GM11168 (cell line): ENCODE results near the gene CALM1.

Source experiments
- in situ Hi-C: fragments of 300-500 bp; cut with MboI; formaldehyde crosslinking; loops from one replicate; pipeline ENCODE4 v1.12.0; 2022; ENCODE audit warnings: low sequenced_read_pairs; ENCODE audit not compliant: unreplicated experiment

Gene CALM1

DNA sequence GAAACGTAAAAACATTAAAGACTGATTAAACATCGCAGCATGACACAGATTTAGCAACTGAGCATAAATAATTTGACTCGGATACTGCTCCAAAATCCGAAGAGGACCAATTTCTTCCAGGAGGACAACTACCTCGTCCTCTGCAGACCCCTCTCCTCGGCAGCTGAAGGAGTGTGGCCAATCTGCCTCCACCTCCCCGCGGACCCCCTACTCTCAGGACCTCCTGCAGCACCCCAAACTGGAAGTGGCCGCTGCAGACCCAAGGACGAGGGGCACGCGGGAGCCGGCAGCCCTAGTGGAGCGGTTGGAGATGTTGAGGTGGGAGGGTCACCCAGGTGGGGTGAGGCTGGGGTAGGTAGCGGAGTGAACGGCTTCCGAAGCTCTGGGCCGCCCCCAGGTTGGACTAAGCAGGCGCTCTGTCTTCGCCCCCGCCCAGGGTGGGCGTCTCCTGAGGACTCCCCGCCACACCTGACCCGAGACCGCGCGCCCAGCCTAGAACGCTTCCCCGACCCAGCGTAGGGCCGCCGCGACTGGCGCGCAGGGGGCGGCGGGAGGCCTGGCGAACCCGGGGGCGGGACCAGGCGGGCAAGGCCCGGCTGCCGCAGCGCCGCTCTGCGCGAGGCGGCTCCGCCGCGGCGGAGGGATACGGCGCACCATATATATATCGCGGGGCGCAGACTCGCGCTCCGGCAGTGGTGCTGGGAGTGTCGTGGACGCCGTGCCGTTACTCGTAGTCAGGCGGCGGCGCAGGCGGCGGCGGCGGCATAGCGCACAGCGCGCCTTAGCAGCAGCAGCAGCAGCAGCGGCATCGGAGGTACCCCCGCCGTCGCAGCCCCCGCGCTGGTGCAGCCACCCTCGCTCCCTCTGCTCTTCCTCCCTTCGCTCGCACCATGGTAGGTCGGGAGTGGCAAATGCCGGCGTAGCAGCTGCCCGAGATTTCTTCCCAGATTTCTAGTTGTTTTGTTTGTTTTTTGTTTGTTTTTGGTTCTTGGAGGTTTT lies at the start of gene CALM1:
Gene CALM1, plus strand, starts transcription at position 689 of the 999 bp plus-strand sequence. Its CDS starts 202 bp downstream, at position 891.
- in situ Hi-C loops, result no loop called here

DNA sequence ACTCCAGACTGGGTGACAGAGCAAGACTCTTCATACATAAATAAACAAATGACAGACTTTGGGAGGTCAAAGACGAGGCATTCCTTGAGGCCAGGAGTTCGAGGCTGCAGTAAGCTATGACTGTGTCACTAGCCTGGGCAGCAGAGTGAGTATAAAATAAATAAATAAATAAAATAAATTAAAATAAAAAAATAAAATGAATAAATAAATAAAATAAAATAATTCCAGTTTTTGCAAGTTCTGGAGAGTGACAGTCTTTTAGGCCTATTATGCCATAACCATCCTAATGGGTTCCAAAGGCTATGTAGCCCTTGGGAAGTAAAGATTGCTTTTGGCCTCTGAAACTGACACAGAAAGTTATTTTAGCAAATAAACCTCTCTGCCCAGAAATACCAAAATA lies 48.6 kb upstream of the CALM1 start:
- in situ Hi-C loops, result no loop called here

DNA sequence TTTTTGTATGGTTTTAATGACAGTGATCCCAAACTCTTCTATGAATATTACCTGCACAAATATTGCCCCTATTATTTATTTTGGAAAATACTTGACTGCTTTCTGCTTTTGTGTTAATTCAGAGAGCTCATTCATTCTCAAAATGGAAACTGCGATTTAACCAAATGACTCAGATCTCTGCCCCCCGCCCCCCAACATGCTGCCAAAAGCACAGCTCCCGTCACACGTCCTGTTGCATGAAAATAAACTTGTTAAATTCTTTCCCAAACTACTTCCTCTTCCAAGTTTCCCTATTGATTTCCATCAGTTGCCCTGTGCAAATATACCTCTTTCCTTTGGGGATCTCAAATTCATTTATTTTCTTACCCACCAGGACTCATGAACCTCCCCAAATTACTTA lies 47.1 kb upstream of the CALM1 start:
- in situ Hi-C loops, result no loop called here

DNA sequence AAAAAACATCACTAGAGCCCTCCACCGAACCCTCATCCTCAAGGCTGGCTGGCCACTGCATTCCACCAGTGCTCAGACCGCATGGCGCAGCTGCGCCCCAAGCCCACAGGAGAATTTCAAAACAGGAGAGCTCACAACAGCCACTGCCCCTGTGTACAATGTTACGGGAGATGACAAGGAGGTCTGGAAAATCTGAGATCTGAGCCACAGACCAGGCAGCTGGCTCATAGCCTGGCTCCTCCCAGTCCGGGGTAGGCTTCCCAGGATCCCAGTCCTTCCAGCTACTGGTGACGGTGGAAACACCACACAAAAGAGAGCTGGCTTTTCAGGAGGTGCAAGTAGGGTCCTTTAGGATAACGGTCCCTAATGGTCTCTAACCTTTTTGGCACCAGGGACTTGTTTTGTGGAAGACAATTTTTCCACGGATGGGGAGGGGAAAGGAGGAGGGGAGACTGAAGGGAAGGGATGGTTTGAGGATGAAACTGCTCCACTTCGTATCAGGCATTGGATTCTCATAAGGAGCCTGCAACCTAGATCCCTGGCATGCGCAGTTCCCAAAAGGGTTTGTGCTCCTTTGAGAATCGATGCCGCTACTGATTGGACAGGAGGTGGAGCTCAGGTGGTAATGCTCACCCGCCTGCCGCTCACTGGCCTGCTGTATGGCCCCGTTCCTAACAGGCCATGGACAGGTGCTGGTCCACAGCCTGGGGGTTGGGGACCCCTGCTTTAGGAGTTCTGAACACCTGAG lies 42.1 kb upstream of the CALM1 start:
- in situ Hi-C loops, result no loop called here

DNA sequence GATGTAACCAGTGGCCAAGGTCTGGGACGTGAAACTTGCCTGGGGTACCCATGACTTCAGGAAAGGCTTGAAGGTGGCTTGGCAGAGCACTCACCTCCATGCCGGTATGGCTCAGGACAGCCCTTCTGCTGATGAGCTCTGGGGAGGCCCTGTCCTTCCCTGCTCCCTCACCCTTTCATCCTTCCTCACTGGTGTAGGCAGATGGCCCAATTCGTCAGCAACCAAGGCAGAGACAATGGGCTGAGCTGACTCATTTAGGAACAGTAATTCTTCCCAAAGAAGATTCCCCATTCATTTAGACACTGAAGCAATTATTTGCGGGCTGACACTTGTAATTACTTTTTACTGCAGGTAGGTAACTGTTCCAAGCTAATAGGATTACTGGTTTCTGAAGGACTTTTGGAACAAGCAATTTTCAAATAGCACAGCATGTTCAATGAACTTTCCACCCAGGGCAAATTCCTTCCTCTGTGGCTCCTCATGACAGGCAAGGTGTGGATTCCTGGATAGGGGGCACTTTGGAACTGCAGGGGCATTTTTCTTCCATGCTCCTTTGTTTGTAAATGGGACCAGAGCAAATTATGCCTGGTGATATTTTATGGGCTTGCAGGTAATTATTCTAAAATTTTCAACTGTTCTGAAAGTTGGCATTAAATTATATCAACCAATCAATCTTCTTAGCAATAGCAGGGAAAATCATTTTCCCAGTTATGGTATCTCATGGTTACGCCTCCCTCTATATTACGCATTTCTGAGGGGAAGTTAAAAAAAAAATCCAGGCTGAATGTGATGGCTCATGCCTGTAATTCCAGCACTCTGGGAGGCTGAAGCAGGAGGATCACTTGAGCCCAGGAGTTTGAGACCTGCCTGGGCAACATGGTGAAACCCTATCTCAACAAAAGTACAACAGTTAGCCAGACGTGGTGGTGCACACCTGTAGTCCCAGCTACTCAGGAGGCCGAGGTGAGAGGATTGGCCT lies 41.0 kb upstream of the CALM1 start:
- in situ Hi-C loops, result no loop called here

DNA sequence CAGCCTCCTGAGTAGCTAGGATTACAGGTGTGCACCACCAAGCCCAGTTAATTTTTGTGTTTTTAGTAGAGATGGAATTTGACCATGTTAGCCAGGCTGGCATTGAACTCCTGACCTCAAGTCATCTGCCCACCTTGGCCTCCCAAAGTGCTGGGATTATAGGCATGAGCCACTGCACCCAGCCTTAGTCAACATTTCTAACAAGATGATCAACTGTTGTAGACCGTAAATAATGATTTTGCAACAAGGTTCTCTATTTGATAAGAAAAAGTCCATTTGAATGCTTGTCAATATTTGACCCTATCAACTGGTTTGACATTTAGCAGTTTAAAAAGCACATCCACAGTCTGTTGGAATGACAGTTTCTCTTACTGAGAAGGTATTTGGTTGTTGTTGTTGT lies 39.9 kb upstream of the CALM1 start:
- in situ Hi-C loops, result no loop called here

DNA sequence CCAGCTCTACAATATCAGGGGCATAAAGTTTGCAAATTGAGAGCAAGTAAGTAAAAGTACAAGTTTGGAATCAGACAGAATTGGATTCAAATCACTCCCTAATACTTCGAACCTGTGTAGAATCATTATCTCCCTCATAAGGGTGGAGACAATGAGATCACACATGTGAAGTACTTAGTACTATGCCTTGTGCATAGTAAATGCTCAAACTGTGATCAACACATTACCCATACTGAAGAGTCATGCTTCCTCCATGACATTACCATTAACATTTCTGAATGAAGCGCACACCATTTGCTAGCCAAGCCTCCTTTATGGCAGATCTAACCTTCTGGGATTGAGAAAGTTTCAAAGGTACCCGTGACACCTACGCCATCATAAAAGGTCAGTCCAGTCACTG lies 38.5 kb upstream of the CALM1 start:
- in situ Hi-C loops, result no loop called here

DNA sequence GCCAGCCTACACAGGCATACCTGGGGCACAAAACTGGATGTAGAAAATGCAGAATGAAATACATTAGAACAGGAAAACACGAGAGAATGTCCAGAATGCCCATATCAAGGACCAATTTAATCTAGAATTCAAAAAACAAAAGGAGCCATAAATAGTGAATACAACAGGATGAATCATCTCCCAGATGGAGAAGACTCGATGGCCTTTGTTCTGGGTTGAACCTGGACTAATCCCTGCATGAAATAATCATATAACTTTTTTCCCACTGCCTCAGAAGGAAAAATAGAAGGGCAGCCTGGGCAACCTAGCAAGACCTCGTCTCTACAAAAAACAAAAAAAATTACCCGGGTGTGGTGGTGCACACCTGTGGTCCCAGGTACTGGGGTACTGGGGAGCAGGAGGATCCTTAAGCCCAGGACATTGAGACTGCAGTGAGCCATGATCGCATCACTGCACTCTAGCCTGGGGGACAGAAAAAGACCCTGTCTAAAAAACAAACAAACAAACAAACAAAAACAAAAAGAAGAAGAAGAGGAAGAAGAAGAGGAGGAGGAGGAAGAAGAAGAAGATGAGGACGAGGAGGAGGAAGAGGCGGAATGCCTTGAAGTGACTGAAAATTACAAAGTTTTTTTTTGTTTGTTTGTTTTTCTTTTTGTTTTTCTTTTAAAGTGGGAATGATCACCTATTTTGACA lies 34.8 kb upstream of the CALM1 start:
- in situ Hi-C loops, result no loop called here

DNA sequence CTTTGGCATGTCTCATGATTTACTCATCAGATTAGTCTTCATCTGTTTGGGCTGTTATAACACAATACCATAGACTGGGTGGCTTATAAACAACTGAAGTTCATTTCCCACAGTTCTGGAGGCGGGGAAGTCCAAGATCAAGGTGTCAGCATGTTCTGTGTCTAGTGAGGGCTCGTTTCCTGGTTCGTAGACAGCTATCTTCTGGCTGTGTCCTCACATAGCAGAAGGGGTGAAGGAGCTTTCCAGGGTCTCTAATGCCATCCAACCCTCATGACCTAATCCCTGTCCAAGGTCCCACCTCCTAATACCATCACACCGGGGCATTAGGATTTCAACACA lies 34.3 kb upstream of the CALM1 start:
- in situ Hi-C loops, result no loop called here

DNA sequence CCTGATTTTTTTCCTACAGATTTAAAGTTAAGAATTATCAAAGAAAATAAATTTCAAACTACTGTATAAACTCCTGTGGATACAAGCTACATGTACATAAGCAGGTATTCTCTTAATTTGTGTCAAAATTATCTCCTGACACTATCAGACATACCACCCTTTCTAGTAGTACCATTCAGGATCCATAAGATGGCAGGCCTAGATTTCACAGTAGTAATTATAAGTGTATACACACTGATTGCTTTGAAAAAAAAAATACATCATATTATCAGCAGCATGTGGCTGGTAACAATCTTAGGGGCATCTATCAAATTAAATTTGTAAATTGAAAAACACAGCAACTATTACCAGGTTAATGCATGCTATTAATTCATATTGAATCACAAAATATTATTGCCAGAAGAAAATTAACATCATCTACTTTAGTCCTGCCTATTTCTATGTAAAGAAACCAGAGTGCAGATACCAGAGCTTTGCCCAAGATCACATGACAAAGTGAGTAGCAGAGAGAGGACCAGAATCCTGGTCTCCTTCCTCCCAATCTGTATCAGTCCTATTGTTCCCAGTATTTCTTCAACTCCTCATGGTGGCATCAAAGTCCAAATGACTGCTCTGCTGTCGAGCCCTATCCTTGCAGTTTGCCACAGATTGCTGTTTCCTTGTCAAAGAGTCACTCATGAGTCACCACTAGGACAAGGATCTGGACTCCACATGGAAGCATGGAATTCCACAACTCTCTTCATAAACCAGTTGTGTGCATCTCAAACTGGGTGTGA lies 27.7 kb upstream of the CALM1 start:
- in situ Hi-C loops, result no loop called here

DNA sequence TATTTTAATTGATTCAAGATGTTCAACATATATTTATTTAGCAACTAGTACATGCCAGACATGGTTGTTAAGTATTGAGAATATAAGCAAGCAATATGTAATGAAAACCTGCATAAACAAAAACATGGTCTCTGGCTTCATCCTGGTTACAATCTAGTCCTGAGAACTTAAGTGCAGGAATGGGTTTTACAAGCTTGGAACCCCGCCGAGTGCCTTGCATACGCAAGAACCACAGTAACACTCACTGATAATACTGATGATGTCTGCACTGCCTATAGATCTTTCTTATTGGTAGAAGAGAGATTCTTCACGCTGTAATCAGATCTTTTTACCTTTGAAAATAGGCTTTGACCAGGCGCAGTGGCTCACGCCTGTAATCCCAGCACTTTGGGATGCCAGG lies 22.9 kb upstream of the CALM1 start:
- in situ Hi-C loops, result no loop called here

DNA sequence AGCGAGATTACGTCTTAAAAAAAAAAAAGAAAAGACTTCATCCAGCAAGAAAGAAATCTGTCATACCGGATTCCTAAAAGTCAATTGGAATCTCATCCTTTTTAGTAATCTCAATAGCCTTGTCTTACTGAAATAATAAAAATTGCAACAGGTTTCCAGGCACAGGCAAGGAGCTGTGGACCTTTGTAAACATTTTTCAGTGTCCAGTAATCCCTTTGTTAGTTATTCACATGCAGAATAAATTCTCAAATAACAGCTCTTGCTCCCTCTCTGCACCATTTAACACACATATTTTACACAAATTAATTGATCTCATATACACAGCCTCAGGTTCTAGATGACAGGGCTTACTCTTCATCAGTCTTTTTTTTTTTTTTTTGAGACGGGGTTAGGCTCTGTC lies 22.0 kb upstream of the CALM1 start:
- in situ Hi-C loops, result no loop called here

DNA sequence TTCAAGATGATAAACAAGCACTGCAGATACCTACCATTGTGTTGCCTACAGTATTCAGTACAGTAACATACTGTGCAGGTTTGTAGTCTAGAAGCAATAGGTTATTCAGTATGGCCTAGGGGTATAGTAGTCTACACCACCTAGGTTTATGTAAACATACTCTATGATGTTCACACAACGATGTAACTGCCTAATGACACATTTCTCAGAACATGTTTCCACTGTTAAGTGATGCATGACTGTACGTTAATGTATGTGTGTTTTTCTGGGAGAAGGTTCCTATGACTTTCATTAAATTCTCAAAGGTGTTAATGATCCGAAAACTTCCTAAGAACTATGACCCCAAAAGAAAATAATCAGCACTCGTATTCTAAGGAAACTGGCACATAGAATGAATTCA lies 20.9 kb upstream of the CALM1 start:
- in situ Hi-C loops, result no loop called here

DNA sequence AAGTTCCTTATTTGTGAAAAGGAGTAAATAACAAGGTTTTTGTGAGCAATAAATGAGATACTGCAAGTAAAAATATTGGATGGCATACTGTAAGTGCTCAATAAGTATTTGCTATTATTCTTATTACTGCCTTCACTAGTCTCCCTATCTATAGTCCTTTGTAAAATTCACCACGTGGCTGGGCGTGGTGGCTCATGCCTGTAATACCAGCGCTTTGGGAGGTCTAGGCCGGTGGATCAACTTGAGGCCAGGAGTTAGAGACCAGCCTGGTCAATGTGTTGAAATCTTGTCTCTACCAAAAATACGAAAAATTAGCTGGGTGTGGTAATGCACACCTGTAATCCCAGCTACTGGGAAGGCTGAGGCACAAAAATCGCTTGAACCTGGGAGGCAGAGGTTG lies 18.6 kb upstream of the CALM1 start:
- in situ Hi-C loops, result no loop called here

DNA sequence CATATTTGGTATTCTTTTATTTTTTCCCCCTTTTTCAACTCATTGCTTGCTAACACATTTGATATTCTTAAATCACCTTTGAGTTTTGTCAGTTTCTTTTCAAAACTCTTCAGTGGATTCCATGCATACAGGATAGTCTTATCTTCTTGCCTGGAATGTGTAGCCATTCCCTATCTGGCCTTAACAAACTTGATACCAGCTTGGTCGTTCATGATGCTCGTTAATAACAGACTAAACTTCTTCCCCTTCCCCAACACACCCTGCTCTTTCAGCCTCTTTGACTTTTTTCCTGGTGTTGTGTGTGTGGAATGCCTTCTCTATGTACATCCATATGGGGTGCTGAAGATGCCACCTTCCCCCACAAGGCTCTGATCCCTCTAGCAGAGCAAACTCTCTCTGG lies 17.7 kb upstream of the CALM1 start:
- in situ Hi-C loops, result no loop called here

DNA sequence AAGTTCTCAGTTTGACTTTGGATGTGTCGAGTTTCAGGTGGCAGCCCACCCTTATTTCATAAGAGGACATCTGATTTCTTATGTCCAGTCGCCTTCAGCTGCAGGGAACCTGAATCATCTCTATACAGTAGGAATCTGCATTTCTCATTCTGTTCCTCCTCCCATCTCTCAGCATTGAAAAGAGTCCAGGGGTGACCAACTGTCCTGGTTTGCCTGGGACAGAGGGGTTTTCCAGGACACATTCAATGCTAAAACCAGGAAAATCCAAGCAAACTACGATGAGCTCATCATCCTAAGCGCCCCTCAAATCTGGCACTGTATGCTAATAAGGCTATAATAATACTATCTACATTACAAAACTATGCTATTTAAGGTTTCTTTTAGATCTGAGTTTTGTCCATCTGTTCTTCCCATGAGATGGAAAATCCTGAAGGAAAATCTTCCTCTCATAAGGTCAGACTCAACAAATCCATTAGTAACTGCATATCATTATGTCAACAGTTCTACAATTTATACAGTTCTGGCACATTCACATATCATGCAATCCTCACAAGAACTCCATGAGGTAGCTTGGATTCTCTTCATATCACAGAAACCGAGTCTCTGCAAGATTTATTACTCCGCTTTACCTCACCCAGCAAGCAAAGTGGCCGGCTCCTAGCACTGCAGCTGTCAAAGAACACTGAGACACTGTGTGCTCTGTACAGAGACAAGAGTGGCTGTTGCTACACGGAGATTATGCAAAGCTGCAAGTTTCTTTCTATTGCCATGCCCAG lies 15.6 kb upstream of the CALM1 start:
- in situ Hi-C loops, result no loop called here

DNA sequence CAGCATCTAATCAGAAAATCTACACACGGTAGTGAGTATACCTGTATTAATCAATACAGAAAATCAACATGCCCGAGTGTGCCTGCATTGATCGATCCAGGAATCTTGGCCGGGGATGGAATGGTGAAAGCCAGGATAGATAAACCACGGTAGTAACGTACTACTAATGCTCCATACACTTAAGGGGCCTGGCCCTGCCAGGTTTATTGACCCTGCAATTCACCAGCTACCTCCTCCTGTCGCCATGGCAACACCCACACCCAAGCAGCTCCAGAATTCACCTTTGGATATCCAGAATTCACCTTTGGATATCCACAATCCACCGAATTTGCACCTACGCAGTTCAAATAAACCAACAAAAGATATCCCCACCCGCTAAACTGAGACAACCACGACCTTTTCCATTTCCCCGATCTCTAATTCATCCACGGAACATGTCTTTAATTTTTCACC lies 14.8 kb upstream of the CALM1 start:
- in situ Hi-C loops, result no loop called here

DNA sequence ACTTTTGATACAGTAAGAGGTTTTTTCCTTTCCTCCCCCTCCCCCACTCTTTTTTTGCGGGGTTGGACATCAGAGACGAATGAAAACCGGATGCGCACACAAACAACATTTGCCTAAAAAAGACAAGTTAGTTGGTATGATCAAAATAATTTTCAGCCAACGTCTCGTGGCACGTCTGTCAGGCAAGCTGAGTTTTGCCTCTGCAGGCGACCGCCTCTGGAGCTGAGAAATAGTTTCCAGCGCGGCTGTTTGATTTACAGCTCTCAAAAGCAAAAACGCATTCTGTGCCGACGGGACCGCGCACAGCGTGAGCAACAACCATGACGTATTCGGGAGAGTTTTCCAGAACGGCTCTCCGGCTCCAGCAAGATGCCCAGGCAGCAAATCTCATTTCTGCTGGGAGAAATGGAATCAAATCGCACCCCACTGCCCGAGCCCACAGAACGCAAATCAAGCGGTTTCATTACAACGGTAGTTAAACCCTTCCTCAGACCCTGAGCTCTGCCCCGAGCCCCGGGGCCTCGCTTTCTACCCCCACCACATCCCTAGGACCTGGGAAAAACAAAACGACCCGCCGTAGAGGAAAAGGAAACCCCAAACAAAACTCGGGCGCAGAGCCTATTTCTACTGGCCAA lies 14.2 kb upstream of the CALM1 start:
- in situ Hi-C loops, result no loop called here
